Measurements from ENCODE around the gene BMAL1. TPM values are rescaled to one million over a fixed set of nuclear protein-coding genes. Genes with fewer than 3 reads are reported as not detected.

The BMAL1 gene
- total RNA-seq, 4 donors from 2014 or later = 19.4 to 87.5 (median 39.7) TPM

GRCh38 chr11:13283636-13284035, 6.0 kb downstream of the BMAL1 start:
- no peaks in the 10 kb centered on the region for H3K36me3 ChIP-seq
- TF ChIP-seq CTCF (IDR thresholded peaks at IDR 0.05) (no peak), POLR2A (IDR thresholded peaks at IDR 0.05) (no peak)
- H3K4me1 ChIP-seq = peaks cover 0 to 27% (median 4%) of the 10 kb centered on the region in 4 donors
- no peaks in the 10 kb centered on the region for H3K9me3 ChIP-seq
- H3K27ac ChIP-seq = no peak overlapping the region
- DNase-seq = no peak
- no peaks in the 10 kb centered on the region for H3K27me3 ChIP-seq
- no peak overlapping the region for H3K4me3 ChIP-seq

GRCh38 chr11:13284776-13285588, 7.4 kb downstream of the BMAL1 start:
- Histone ChIP-seq H3K27ac (no peak overlapping the region), H3K9me3 (no peaks in the 10 kb centered on the region), H3K4me1 (peaks cover 0 to 18% (median 0%) of the 10 kb centered on the region in 4 donors), H3K27me3 (no peaks in the 10 kb centered on the region), H3K4me3 (no peak overlapping the region), H3K36me3 (no peaks in the 10 kb centered on the region)
- TF ChIP-seq POLR2A (IDR thresholded peaks at IDR 0.05) = no peak
- TF ChIP-seq CTCF (IDR thresholded peaks at IDR 0.05) = no peak
- DNase-seq = no peak

- Histone ChIP-seq H3K4me3 (no peak overlapping the region), H3K27me3 (no peaks in the 10 kb centered on the region), H3K36me3 (no peaks in the 10 kb centered on the region), H3K27ac (no peak overlapping the region), H3K9me3 (no peaks in the 10 kb centered on the region), H3K4me1 (peaks cover 0 to 14% (median 0%) of the 10 kb centered on the region in 4 donors)
- TF ChIP-seq POLR2A (IDR thresholded peaks at IDR 0.05) = no peak
- no peak for TF ChIP-seq CTCF (IDR thresholded peaks at IDR 0.05)
- no peak for DNase-seq
Measured at GRCh38 chr11:13286279-13286821, 8.8 kb downstream of the BMAL1 start.

GRCh38 chr11:13287036-13287435, 9.4 kb downstream of the BMAL1 start:
- Histone ChIP-seq H3K4me1 (peaks cover 0 to 14% (median 0%) of the 10 kb centered on the region in 4 donors), H3K36me3 (no peaks in the 10 kb centered on the region), H3K4me3 (no peak overlapping the region), H3K27me3 (no peaks in the 10 kb centered on the region), H3K27ac (no peak overlapping the region), H3K9me3 (no peaks in the 10 kb centered on the region)
- TF ChIP-seq CTCF (IDR thresholded peaks at IDR 0.05) (no peak), POLR2A (IDR thresholded peaks at IDR 0.05) (no peak)
- no peak for DNase-seq

GRCh38 chr11:13287681-13288080, 10.1 kb downstream of the BMAL1 start:
- TF ChIP-seq POLR2A (IDR thresholded peaks at IDR 0.05) (no peak), CTCF (IDR thresholded peaks at IDR 0.05) (no peak)
- Histone ChIP-seq H3K4me3 (no peak overlapping the region), H3K27me3 (no peaks in the 10 kb centered on the region)

More at GRCh38 chr11:13287681-13288080, 10.1 kb downstream of the BMAL1 start:
- H3K4me1 ChIP-seq = peaks cover 0 to 9% (median 0%) of the 10 kb centered on the region in 4 donors
- H3K36me3 ChIP-seq = no peaks in the 10 kb centered on the region
- DNase-seq = no peak
- H3K27ac ChIP-seq = no peak overlapping the region
- H3K9me3 ChIP-seq = no peaks in the 10 kb centered on the region

All from Peyer's patch (tissue), 4 donors.